Activated CD8-positive, alpha-beta memory T cell treated with anti-CD3 and anti-CD28 coated beads, Interleukin-2, amount 10 ng/mL, durations not matched to agents 7 days and 5 days (primary cell): ENCODE measurements around the gene NMT2. TPM values are rescaled to one million over a fixed set of nuclear protein-coding genes. Genes with fewer than 3 reads are reported as not detected.

Experiments
- ATAC-seq: fragments of 150-1000 bp; cut with Tn5 transposase; one replicate; pipeline ENCODE4 v1.10.0; 2021; ENCODE audit warnings: moderate library complexity
- CTCF ChIA-PET: fragments of 350-600 bp; sonication (Branson Sonifier 250); formaldehyde crosslinking; loops from one replicate; lab custom pipeline; 2021; ENCODE audit warnings: antibody characterized with exemption; lab: Charles Lee
- DNase-seq: peaks from one replicate; pipeline ENCODE4 v3.0.0-alpha.2; 2020
- H3K27ac Mint-ChIP-seq: one replicate; pipeline ENCODE4 v1.8.0; 2021; ENCODE audit warnings: mild to moderate bottlenecking, mixed read lengths
- H3K27me3 Mint-ChIP-seq: one replicate; pipeline ENCODE4 v1.8.0; 2021; ENCODE audit warnings: mixed read lengths
- H3K36me3 Mint-ChIP-seq: one replicate; pipeline ENCODE4 v1.8.0; 2021; ENCODE audit warnings: mild to moderate bottlenecking, mixed read lengths
- H3K4me1 Mint-ChIP-seq: one replicate; pipeline ENCODE4 v1.8.0; 2021; ENCODE audit warnings: mixed read lengths
- H3K4me3 Mint-ChIP-seq: one replicate; pipeline ENCODE4 v1.8.0; 2021; ENCODE audit warnings: mild to moderate bottlenecking, moderate library complexity, mixed read lengths
- H3K9me3 Mint-ChIP-seq: one replicate; pipeline ENCODE4 v1.8.0; 2022; ENCODE audit warnings: low read depth, mixed read lengths
- total RNA-seq, 2 experiments: library from RNA; stranded (reverse); gene quantifications; one replicate each; pipeline ENCODE4 v1.2.3, GENCODE V29; 2021

Gene NMT2
- total RNA-seq, 2 experiments from 2014 or later: 21.3 to 31.7 TPM

GRCh38 chr10:15169555-15170401 is 1.3 kb upstream of the NMT2 start:
- H3K4me3 Mint-ChIP-seq: peak overlapping the region; percentile 70
- DNase-seq: peak; percentile 85
- no peaks in the 10 kb centered on the region for H3K36me3 Mint-ChIP-seq
- peak; percentile 35 for ATAC-seq
- no peaks in the 10 kb centered on the region for H3K27me3 Mint-ChIP-seq
- H3K9me3 Mint-ChIP-seq: no peaks in the 10 kb centered on the region
- CTCF ChIA-PET: interaction anchor here (0.7 to 2.2 kb wide), 6 partner anchors 23 to 201 kb away, joined by 3 to 10 read pairs (median 4); partner anchors contain the start of gene FAM171A1
- peaks cover 46% of the 10 kb centered on the region for H3K4me1 Mint-ChIP-seq
- peak overlapping the region; percentile 97 for H3K27ac Mint-ChIP-seq

- H3K4me3 Mint-ChIP-seq: peak overlapping the region; percentile 70
- no peaks in the 10 kb centered on the region for H3K36me3 Mint-ChIP-seq
- no peaks in the 10 kb centered on the region for H3K27me3 Mint-ChIP-seq
- ATAC-seq: peak; percentile 73
- H3K4me1 Mint-ChIP-seq: peaks cover 46% of the 10 kb centered on the region
- CTCF ChIA-PET: interaction anchor here (0.6 to 2.2 kb wide), 12 partner anchors 12 to 197 kb away, joined by 3 to 10 read pairs (median 3); no protein-coding TSS in a partner anchor
- peak; percentile 98 for DNase-seq
- peak overlapping the region; percentile 97 for H3K27ac Mint-ChIP-seq
- no peaks in the 10 kb centered on the region for H3K9me3 Mint-ChIP-seq
Observed at GRCh38 chr10:15168786-15169554, 477 bp upstream of the NMT2 start.

GRCh38 chr10:15167411-15168290 is 842 bp downstream of the NMT2 start:
- H3K4me1 Mint-ChIP-seq: peaks cover 44% of the 10 kb centered on the region
- DNase-seq (peak; percentile 72), ATAC-seq (peak; percentile 30)
- H3K27me3 Mint-ChIP-seq: no peaks in the 10 kb centered on the region
- no peaks in the 10 kb centered on the region for H3K9me3 Mint-ChIP-seq
- H3K27ac Mint-ChIP-seq: peak overlapping the region; percentile 64
- H3K4me3 Mint-ChIP-seq: peak overlapping the region; percentile 82
- CTCF ChIA-PET: interaction anchor here (0.8 to 2.2 kb wide), 13 partner anchors 13 to 114 kb away, joined by 3 to 13 read pairs (median 4); no protein-coding TSS in a partner anchor
- no peaks in the 10 kb centered on the region for H3K36me3 Mint-ChIP-seq

- Mint-ChIP-seq H3K27ac (no peak overlapping the region), H3K36me3 (no peaks in the 10 kb centered on the region), H3K27me3 (no peaks in the 10 kb centered on the region), H3K4me3 (peak overlapping the region; percentile 82), H3K4me1 (peaks cover 39% of the 10 kb centered on the region), H3K9me3 (no peaks in the 10 kb centered on the region)
- DNase-seq: no peak
- CTCF ChIA-PET: interaction anchor here (0.7 to 1.9 kb wide), 4 partner anchors 41 to 328 kb away, joined by 3 to 13 read pairs (median 6); partner anchors contain the start of genes CDNF, HSPA14 and MSANTD7
- no peak for ATAC-seq
Observed at GRCh38 chr10:15166325-15166724, 2.2 kb downstream of the NMT2 start.

- H3K36me3 Mint-ChIP-seq: peaks cover 2% of the 10 kb centered on the region
- DNase-seq: no peak
- H3K4me1 Mint-ChIP-seq: peaks cover 16% of the 10 kb centered on the region
- no peaks in the 10 kb centered on the region for H3K27me3 Mint-ChIP-seq
- no peak overlapping the region for H3K4me3 Mint-ChIP-seq
- no peaks in the 10 kb centered on the region for H3K9me3 Mint-ChIP-seq
- no peak for ATAC-seq
- CTCF ChIA-PET: no interaction called here
- no peak overlapping the region for H3K27ac Mint-ChIP-seq
Observed at GRCh38 chr10:15163253-15163828, 5.2 kb downstream of the NMT2 start.

- CTCF ChIA-PET: no interaction called here
- H3K27me3 Mint-ChIP-seq: no peaks in the 10 kb centered on the region
Observed at GRCh38 chr10:15158972-15159371, 9.5 kb downstream of the NMT2 start.

GRCh38 chr10:15158448-15158847 is 10.0 kb downstream of the NMT2 start:
- no peak overlapping the region for H3K27ac Mint-ChIP-seq
- CTCF ChIA-PET: no interaction called here

More at GRCh38 chr10:15158972-15159371, 9.5 kb downstream of the NMT2 start:
- H3K4me1 Mint-ChIP-seq: no peaks in the 10 kb centered on the region
- DNase-seq (no peak), ATAC-seq (no peak)
- H3K27ac Mint-ChIP-seq: peak overlapping the region; percentile 54
- H3K36me3 Mint-ChIP-seq: peaks cover 14% of the 10 kb centered on the region
- no peaks in the 10 kb centered on the region for H3K9me3 Mint-ChIP-seq
- no peak overlapping the region for H3K4me3 Mint-ChIP-seq

GRCh38 chr10:15155978-15156656 is 12.4 kb downstream of the NMT2 start:
- ATAC-seq (no peak), DNase-seq (no peak)
- peaks cover 2% of the 10 kb centered on the region for H3K9me3 Mint-ChIP-seq
- H3K4me3 Mint-ChIP-seq: no peak overlapping the region
- H3K4me1 Mint-ChIP-seq: no peaks in the 10 kb centered on the region
- no peak overlapping the region for H3K27ac Mint-ChIP-seq
- CTCF ChIA-PET: no interaction called here
- no peaks in the 10 kb centered on the region for H3K27me3 Mint-ChIP-seq
- H3K36me3 Mint-ChIP-seq: peaks cover 15% of the 10 kb centered on the region

More at GRCh38 chr10:15158448-15158847, 10.0 kb downstream of the NMT2 start:
- no peaks in the 10 kb centered on the region for H3K4me1 Mint-ChIP-seq
- no peaks in the 10 kb centered on the region for H3K27me3 Mint-ChIP-seq
- H3K36me3 Mint-ChIP-seq: peaks cover 14% of the 10 kb centered on the region
- H3K9me3 Mint-ChIP-seq: no peaks in the 10 kb centered on the region
- DNase-seq (no peak), ATAC-seq (no peak)
- no peak overlapping the region for H3K4me3 Mint-ChIP-seq

- CTCF ChIA-PET: no interaction called here
- H3K36me3 Mint-ChIP-seq: peaks cover 14% of the 10 kb centered on the region
- ATAC-seq (no peak), DNase-seq (no peak)
- no peak overlapping the region for H3K4me3 Mint-ChIP-seq
- no peak overlapping the region for H3K27ac Mint-ChIP-seq
- H3K27me3 Mint-ChIP-seq: no peaks in the 10 kb centered on the region
- peaks cover 2% of the 10 kb centered on the region for H3K9me3 Mint-ChIP-seq
- no peaks in the 10 kb centered on the region for H3K4me1 Mint-ChIP-seq
Observed at GRCh38 chr10:15152556-15152955, 15.9 kb downstream of the NMT2 start.

- CTCF ChIA-PET: interaction anchor here (1.0 kb wide), 1 partner anchor 10 kb away, joined by 3 read pairs; no protein-coding TSS in a partner anchor
- peaks cover 5% of the 10 kb centered on the region for H3K36me3 Mint-ChIP-seq
- peaks cover 2% of the 10 kb centered on the region for H3K9me3 Mint-ChIP-seq
- peaks cover 5% of the 10 kb centered on the region for H3K4me1 Mint-ChIP-seq
- no peak overlapping the region for H3K27ac Mint-ChIP-seq
- H3K4me3 Mint-ChIP-seq: no peak overlapping the region
- ATAC-seq: no peak
- DNase-seq: no peak
- H3K27me3 Mint-ChIP-seq: no peaks in the 10 kb centered on the region
Observed at GRCh38 chr10:15150563-15150962, 17.9 kb downstream of the NMT2 start.

GRCh38 chr10:15149042-15149771 is 19.3 kb downstream of the NMT2 start:
- peaks cover 5% of the 10 kb centered on the region for H3K4me1 Mint-ChIP-seq

More at GRCh38 chr10:15149042-15149771, 19.3 kb downstream of the NMT2 start:
- DNase-seq (no peak), ATAC-seq (no peak)
- H3K36me3 Mint-ChIP-seq: peaks cover 1% of the 10 kb centered on the region
- CTCF ChIA-PET: no interaction called here
- H3K4me3 Mint-ChIP-seq: no peak overlapping the region
- no peaks in the 10 kb centered on the region for H3K27me3 Mint-ChIP-seq
- H3K9me3 Mint-ChIP-seq: peaks cover 2% of the 10 kb centered on the region
- H3K27ac Mint-ChIP-seq: no peak overlapping the region
